Measurements from ENCODE around the gene MED15.

MED15 gene

DNA sequence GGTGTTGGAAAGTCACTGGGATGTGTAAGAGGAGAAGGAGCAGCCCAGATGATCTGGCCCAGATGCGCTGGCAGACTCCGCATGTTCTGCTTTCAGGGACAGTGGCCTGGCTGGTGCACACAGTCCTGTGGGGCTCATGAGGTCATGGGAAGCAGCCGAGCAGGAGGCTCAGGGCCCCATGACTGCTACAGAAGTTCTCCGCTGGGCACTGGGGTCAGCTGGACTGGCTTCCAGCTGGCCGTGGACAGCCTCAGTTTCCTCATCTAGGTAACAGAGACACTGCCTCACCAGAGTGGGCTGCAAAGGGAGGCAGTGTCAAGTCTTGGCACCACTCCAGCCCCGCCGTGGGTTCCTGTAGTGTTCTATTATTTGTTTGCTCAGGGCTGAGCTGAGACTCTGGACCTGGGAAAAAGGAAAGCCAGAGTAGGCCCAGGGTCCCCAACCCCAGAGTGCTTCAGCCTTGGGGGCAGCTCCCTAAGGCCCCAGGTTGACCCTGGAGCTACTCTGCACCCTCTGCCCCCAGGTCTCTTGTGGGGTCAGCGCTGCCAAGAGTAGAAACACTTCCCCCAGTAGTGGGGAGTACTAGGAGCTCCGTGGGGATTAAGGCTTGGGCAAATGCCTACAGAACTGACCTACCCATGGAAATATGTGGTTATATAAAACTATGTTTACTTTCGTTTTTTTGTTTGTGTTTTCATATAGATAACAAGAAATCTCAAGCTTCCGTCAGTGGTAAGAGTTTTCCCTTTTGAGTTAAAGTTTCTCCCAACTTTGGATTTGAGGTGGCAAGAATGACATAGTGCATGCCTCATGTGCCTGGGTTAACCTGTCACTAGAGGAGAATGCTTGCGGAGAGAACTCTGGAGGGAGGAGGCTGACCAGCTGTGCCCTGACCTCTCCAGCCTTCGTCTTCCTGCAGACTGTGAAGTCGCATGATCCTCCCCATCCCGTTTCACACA lies 45.3 kb downstream of the MED15 start:
- DNase-seq (ENCODE audit: low spot score): no peak

DNA sequence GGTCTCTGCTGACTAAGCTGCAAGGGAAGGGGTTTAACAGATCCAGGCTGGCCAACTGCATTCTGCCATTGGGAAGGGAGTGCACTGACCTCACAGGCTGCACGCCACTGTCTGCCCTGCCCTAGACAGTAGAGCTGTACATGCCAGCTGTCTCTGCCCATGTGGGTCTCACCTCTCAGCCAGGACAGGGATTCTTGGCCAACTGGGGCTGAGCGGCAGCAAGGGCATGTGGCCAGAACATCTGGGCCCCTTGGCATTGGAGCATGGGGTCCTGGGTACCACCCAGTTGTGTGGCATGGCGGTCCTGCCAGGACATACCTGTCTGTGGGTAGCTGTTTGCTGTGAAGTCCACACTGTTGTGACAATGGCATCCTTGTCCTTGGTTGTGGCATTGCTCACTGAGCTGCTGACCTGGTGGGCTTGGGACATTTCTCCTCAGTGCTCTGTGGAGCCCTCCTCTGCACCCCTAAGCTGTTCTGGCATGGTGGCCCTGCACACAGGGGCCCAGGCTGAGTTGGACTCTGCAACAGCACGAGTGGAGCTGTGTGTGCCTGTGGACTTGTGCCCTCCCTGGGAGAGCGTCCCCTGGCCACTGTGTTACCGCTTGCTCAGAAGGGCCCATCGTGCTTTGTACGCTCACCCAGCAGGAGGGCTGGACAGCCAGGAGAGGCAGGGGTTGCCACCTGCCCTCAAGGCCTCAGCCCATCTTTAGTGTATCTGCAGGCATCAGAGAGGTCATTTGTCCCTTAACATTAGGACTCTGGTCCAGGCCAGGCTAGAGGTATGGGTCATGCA lies 46.7 kb downstream of the MED15 start:
- no peak for DNase-seq (ENCODE audit: low spot score)

DNA sequence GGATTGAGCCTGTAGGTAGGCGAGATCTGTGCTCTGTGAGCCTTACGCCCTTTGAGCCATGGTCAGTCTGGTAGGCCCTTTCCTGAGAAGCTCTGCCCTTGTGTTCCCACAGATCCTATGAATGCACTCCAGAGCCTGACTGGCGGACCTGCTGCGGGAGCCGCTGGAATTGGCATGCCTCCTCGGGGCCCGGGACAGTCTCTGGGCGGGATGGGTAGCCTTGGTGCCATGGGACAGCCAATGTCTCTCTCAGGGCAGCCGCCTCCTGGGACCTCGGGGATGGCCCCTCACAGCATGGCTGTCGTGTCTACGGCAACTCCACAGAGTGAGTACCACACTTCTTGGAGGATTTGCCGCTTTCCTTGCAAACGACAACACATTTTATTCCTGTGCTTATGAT lies 47.4 kb downstream of the MED15 start:
- no peak for DNase-seq (ENCODE audit: low spot score)

DNA sequence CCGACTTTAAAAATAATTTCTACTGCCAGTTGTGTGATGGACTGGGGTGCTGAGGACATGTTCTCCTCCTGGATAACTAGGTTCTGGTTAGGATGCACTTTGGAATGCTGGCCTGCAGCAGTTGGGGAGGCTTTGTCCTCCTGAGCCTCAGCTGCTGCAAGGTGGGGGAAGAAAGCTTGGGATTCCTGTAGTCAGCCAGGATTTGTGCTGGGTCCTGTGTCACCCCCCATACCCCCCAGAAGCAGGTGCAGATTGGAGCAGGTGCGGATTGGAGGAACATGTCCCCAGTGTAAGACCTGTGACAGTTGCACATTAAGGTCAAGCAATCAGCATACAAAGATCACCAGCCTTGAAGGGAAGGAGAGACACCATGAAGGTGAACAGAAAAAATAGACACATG lies 51.1 kb downstream of the MED15 start:
- no peak for DNase-seq (ENCODE audit: low spot score)

DNA sequence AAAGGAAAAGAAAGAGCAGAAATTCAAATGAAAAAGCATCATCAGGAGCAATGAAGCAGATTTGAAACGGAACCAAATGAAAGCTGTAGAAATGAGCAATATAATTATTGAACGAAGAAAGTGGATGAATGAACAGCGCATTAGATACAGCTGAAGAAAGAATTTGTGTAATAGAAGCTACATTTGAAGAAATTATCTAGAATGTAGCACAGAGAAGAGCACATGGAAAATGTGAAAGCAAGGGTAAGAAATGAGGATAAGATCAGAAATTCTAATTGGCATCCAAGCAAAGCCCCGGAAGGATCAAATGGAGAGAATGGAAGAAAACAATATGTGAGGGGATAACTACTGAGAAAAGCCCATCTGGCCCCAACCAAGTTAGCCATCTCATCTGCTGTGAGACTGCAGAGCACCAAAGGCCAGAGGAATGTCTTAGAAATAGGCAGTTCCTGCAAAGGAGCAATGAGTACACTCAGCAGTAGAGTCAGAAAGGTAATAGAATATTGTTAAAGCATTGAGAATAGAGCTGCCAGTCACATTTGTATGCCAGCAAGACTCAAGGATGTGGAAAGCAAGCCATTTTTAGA lies 51.9 kb downstream of the MED15 start:
- no peak for DNase-seq (ENCODE audit: low spot score)

DNA sequence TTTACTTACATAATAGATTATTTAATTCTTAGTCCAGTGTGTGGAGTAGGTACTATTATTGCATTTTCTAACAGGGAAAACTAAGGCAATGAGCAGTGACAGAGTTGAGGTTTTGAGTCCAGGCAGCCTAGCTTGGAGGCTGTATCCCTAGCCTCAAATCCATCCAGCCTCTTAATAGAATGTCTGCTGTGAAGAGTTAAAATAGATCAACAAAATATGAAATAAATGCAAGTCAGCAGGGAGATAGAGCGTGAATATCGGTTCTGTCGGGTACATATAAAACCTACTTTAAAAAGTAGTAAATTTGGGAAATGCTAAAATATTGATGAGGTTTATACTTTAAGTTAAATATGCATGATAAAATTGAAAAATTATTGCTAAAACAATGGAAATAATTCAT lies 53.3 kb downstream of the MED15 start:
- DNase-seq (ENCODE audit: low spot score): no peak

DNA sequence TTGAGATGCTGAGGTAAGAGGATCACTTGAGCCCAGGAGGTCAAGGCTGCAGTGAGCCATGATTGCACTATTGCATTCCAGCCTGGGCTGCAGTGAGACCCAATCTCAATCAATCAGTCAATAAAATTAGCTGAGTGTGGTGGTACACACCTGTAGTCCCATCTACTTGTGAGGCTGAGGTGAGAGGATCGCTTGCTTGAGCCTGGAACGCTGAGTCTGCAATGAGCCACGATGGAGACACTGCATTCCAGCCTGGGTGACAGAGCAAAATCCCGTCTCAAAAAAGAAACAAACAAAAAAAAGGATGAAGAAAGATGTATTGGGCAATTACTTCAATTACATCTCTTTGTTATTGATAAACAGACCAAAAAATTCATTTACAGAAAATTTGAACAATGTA lies 54.5 kb downstream of the MED15 start:
- no peak for DNase-seq (ENCODE audit: low spot score)

DNA sequence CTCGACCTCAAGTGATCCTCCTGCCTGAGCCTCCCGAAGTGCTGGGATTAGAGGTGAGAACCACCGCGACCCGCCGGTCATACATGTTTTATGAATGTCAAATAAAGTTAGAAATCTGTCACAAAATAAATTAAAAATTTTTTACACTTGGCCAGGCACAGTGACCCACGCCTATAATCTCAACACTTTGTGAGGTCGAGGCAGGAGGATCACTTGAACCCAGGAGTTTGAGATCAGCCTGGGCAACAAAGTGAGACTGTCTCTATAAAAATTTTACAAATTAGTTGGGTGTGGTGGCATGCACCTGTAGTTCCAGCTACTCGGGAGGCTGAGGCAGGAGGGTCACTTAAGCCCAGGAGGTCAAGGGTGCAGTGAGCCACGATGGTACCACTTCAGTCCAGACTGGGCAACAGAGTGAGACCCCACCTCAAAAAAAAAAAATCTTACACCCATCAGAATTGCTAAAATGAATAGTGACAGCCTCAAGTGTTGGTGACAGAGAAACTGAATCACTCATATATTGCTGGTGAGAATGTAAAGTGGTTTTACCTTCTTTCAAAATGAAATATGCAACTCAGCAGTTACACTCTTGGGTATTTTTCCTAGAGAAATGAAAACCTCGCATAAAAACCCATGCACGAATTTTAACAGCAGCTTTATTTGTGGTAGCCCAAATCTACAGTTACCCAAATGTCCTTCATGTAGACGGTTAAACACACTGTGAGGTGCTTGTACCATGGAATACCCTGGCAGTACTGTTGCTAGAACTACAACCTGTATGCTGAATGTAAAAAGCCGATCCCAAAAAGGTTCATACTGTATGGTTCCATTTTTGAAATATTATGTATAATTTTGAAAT lies 55.4 kb downstream of the MED15 start:
- no peak for DNase-seq (ENCODE audit: low spot score)

DNA sequence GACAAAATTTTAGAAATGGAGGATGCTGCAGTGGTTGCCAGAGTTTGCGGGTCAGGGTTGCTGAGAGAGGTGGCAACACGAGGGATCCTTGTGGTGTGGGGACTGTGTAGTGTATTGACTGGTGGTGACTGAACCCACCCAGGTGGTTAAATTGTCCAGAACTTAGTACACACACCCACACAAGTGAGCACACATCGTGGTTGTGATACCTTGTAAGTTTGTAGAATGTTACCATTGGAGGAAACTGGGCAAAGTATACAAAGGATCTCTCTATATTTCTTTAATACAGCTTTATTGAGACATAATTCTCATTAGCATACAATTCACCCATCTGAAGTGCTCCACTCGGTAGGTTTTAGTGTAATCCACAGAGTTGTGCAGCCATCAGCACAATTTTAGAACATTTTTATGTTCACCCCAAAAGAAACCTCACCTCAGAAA lies 56.1 kb downstream of the MED15 start:
- no peak for DNase-seq (ENCODE audit: low spot score)

DNA sequence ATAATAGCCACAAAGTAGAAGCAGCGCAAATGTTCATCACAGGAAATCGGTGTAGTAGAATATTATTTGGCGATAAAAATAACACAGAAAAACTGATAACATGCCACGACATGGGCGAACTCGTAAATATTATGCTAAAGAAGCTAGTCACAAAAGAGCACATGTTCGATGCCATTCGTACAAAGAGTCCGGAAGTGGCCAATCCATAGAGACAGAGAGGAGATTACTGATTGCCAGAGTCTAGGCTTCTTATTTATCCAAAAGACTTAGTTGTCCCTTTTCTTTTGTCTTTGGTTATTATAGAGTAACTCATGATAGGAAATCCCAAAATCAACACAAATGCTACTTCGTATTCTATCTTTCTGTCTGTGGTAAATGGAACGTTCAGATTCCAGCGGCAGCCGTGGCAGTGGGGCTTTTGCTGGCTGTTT lies 56.5 kb downstream of the MED15 start:
- no peak for DNase-seq (ENCODE audit: low spot score)

DNA sequence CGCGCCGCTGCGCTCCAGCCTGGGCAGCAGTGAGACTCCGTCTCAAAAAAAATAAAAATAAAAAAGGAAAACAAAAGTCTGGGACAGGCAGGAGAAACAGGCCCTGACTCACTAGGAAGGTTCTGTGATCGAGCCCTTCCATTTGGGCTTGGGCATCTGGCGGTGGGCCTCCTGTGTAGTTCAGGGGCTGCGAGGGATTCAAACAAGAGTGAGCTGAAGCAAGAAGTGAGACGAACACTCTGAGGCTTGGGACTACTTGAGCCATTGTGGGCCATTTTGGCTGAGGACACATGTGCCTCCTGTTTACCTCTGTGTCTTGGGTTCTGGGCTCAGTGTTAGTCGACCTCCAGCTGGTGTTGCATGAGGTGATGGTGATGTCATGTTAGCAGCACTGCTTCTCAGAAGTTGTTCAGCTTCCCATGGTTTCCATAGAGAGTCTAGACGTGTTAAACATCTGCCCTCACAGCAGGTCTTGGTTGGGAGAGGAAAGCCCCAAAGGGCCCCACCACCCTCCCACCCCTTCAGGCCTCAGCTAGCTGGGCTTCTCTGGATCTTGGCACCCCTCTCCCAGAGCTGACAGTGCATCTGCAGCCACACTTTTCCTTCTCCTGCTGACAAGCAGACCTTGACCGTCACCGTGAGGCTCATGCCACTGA lies 57.8 kb downstream of the MED15 start:
- no peak for DNase-seq (ENCODE audit: low spot score)

DNA sequence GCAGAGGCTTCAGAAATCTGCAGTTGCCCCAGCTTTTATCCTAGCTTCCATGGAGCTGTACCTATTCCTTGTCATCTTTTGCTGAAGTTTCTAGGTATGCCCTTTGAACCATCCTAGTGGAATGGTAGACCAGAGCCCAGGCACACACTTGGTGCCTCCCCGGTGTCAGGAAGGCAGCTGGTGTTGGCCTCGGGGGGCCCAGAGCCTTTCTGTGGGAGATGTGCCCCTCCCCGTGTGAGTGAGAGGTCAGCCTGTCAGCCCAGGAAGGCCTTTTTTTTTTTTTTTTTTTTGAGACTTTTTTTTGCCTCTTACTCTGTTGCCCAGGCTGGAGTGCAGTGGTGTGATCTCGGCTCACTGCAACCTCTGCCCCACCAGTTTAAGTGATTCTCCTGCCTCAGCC lies 58.4 kb downstream of the MED15 start:
- no peak for DNase-seq (ENCODE audit: low spot score)

DNA sequence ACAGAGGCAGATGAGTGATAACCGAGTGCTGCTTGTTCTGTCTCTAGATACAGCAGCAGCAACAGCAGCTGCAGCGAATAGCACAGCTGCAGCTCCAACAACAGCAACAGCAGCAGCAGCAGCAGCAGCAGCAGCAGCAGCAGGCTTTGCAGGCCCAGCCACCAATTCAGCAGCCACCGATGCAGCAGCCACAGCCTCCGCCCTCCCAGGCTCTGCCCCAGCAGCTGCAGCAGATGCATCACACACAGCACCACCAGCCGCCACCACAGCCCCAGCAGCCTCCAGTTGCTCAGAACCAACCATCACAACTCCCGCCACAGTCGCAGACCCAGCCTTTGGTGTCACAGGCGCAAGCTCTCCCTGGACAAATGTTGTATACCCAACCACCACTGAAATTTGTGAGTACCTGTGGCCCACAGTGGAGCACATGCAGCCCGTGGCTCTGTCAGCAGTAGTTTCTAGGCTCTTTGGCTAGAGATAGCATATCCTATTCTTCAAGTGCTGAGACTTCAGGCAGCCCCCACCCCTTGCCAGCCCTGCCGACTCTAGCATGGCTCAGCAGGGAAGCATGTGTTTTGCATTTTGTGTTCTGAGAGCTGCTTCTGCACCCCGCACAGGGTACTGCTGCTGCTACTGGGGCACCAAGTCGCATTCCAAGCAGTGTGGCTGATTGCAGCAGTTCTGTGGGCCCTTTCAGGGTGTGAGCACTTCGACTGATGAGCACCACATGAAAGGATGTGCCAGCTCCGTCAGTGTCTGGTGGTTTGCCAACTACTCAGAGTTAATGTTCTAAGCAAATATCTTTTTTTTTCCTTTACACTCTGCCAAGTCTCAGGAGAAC lies 59.2 kb downstream of the MED15 start:
- DNase-seq (ENCODE audit: low spot score): no peak

DNA sequence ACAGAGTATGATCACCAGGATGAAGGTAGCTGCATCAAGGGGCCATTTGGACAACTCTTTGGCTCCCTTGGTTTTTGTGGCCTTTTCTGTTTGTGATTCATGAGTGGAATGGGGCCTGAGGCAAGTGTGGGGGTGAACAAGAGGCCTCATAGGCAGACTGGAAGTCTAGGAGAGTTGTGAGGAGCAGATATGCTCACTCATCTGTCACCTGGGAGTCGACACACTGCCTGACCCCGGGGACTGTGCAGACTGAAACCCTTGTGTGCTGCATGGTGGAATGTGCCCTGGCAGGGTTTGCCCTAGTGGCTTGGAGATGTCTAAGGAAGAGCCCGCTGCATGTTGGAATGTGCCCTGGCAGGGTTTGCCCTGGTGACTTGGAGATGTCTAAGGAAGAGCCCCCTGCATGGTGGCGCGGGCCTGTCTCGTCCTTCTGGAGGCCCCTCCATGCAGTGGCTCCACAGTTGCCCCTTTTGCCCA lies 60.0 kb downstream of the MED15 start:
- no peak for DNase-seq (ENCODE audit: low spot score)

DNA sequence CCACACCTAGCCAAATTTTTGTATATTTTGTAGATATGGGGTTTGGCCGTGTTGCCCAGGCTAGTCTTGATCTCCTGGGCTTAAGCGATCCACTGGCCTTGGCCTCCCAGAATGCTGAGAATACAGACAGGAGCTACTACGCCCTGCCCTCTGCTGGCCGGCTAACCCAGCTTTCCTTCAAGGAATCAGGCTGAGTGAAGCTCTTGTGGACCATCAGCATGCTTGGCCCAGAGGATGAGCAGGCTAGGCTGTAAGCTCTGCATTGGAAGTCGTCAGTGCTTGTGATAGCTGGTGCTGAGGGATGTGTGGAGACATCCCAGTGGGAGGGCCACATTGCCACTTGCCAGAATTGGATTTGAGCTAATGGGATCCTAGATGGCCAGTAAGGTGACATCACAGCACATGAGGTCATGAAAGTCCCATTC lies 60.6 kb downstream of the MED15 start:
- peak; percentile 36 for DNase-seq (ENCODE audit: low spot score)

DNA sequence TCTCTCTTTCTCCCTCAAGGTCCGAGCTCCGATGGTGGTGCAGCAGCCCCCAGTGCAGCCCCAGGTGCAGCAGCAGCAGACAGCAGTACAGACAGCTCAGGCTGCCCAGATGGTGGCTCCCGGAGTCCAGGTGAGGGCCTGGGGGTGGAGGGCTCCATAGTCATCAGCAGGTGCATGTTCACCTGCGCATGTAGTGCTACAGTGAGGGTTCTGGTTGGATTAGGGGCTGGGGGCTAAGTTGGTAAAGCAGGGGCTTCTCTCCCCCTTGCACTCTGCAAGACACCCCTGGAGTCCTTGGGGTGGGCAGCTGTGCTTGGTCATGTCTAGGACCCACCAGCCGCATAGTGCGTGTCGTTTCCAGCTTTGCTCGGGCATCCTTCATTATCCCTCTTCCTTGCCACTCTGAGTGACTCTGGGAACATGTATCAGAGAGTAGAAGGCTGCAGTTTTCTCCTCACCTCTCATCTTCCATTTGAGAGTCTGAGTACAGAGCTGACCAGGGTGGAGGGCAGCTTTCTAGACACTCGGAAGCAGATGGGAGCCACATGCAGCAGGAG lies 61.2 kb downstream of the MED15 start:
- no peak for DNase-seq (ENCODE audit: low spot score)

DNA sequence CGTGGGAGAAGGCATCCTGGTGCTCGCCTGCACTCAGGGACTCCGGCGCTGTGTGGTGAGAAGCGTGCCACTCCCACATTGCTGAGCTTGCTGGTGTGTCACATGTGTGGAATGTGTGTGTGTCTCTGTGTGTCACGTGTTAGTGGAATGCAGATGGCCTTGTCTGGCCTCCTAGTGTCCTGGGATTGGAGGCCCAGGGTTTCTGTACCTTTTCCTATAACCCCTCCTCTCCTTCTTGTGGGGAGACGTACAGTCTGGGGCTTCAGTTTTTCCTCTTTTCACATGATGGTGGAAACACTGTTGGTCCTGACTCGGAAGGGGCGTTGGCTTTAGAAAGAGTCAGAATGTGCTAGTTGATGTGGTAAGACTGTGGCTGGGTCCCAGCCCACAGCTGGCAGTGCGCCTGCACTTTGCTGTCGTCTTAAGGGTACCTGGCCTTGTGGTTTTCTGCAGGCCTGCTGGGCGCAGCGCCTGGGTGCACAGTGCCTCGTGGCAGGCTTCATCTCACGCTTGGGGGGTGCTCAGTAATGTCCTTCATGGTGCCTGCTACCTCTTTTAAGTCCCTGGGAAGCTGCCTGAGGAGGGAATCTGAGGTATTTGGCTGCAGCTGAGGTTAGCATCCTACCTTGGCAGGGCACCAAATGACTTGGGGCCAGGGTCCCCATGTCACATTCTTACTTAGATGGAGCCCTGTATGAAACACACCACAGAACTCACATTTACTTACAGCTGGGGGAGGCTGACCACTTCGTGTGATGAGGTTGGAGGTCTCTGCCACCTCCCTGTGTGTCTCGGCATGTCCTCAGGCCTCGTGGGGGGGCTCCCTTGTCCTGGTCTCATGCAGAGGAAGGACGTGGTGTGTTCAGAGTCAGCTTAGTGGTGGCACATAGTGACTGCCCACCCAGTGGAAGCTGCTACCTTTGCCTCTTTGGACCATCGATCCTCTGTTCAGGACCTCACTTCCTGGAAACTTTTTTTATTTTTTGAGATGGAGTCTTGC lies 61.9 kb downstream of the MED15 start:
- peak; percentile 30 for DNase-seq (ENCODE audit: low spot score)

DNA sequence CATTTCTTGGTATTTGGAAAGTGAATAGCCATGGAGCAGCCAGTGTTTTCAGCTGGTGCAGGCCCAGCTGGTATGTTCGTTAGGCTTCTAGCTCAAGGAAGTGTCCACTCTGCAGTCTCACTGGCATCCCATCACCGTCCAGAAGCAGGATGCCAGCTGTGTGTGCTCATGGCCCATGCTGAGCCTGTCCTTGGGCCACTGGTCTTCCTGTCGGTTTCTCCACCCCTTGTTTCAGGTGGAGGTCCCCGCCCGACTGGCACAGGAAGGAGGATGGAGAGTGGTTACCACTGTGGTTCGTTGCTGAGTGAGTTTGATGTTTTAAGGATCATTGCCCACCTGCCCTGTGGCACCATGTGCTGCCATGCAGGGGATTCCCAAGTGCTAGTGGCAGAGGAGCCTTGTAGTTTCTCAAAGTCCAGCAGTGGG lies 63.7 kb downstream of the MED15 start:
- DNase-seq (ENCODE audit: low spot score): no peak

Data from RKO (cell line).